ENCODE results near the gene CYP51A1.
A peak's percentile ranks its signal among the peaks of the same experiment; 100 is the strongest.
"Not testable (repeated sequence)": the region's sequence is repeated elsewhere in the genome, so short reads cannot be mapped to it uniquely, and the experiment has no call there.

Gene CYP51A1

DNA sequence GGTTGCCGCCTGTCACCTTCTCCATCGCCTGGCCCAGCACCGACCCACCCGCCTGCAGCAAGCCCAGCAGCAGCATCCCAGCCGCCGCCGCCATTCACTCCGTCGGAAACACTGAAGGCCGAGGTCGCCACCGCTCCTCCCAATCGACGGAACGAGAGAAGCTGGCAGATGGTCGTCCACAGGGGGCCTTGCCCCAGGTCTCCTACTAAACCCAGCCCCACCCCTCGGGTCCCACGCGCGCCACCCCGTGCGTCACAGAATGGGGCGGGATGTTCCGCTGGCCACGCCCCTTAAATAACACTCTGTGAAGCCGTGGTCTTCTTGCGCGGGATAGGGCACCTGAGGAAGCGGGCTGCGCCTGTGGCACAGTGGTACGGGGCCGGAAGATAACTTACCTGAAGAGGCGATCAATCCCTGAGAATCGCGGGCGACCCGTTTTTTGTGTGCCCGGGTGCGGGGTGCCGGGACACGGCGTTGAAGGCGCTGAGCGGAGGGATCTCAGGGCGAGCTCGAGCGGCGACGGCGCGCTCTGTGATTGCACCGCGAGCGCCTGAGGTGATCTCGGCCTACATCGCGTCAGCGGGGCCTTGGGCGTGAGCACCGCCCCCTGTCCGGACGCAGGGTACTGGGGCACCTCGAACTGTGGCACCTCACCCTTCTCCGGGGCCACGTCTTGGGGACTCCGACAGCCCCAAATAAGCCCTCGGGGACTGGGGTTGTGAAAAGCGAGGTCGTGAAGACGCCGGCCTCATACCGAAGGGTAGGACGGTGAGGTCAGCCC, at the start of gene CYP51A1:
TSS of gene CYP51A1 (minus strand) at position 207 of the 781 bp plus-strand sequence. CDS start at position 94, 113 bp downstream.
- ChIA-PET CTCF (interaction anchor here (0.7 to 3.3 kb wide), 9 partner anchors 10 to 327 kb away, joined by 3 to 23 read pairs (median 4); partner anchors contain the start of genes ANKIB1, GATAD1 and KRIT1), POLR2A (interaction anchor here (0.7 to 1.3 kb wide), 3 partner anchors 10 to 313 kb away, joined by 3 to 4 read pairs (median 3); partner anchors contain the start of gene GATAD1)
- H3K4me3 ChIP-seq (ENCODE audit: low read depth, low read length), result peak within 1 kb of the TSS; percentile 89
- DNase-seq (ENCODE audit: low read depth, low spot score), result peak; percentile 63
- TF ChIP-seq, protein P1, sequence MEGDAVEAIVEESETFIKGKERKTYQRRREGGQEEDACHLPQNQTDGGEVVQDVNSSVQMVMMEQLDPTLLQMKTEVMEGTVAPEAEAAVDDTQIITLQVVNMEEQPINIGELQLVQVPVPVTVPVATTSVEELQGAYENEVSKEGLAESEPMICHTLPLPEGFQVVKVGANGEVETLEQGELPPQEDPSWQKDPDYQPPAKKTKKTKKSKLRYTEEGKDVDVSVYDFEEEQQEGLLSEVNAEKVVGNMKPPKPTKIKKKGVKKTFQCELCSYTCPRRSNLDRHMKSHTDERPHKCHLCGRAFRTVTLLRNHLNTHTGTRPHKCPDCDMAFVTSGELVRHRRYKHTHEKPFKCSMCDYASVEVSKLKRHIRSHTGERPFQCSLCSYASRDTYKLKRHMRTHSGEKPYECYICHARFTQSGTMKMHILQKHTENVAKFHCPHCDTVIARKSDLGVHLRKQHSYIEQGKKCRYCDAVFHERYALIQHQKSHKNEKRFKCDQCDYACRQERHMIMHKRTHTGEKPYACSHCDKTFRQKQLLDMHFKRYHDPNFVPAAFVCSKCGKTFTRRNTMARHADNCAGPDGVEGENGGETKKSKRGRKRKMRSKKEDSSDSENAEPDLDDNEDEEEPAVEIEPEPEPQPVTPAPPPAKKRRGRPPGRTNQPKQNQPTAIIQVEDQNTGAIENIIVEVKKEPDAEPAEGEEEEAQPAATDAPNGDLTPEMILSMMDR (IDR thresholded peaks at IDR 0.05; ENCODE audit: insufficient read depth, low read length, missing control alignments), result peak; percentile 27

- ChIA-PET CTCF (interaction anchor here (0.6 to 2.3 kb wide), 36 partner anchors 9 to 287 kb away, joined by 3 to 30 read pairs (median 5); partner anchors contain the start of genes ANKIB1, GATAD1 and KRIT1), POLR2A (interaction anchor here (1.0 kb wide), 1 partner anchor 268 kb away, joined by 3 read pairs; the partner anchor contains the start of gene GATAD1)
- DNase-seq (ENCODE audit: low read depth, low spot score), result peak; percentile 5
- peak within 1 kb of the TSS; percentile 55 for H3K4me3 ChIP-seq (ENCODE audit: low read depth, low read length)
- TF ChIP-seq, protein P1 (IDR thresholded peaks at IDR 0.05; ENCODE audit: insufficient read depth, low read length, missing control alignments), result peak; percentile 98
Observed at GRCh38 chr7:92178928-92179924, 44.9 kb upstream of the CYP51A1 start, which contains the start of gene LRRD1. Gene LRRD1, minus strand, starts transcription at chr7:92179142. Its CDS starts 13,940 bp downstream, at chr7:92165202.

GRCh38 chr7:92177362-92177761, 43.1 kb upstream of the CYP51A1 start:
- ChIA-PET CTCF (interaction anchor here (0.7 to 2.0 kb wide), 8 partner anchors 11 to 284 kb away, joined by 3 to 16 read pairs (median 6); partner anchors contain the start of gene GATAD1), POLR2A (no interaction called here)
- TF ChIP-seq, protein P1 (IDR thresholded peaks at IDR 0.05; ENCODE audit: insufficient read depth, low read length, missing control alignments), result no peak
- H3K4me3 ChIP-seq (ENCODE audit: low read depth, low read length), result no peak overlapping the region
- no peak for DNase-seq (ENCODE audit: low read depth, low spot score)

DNA sequence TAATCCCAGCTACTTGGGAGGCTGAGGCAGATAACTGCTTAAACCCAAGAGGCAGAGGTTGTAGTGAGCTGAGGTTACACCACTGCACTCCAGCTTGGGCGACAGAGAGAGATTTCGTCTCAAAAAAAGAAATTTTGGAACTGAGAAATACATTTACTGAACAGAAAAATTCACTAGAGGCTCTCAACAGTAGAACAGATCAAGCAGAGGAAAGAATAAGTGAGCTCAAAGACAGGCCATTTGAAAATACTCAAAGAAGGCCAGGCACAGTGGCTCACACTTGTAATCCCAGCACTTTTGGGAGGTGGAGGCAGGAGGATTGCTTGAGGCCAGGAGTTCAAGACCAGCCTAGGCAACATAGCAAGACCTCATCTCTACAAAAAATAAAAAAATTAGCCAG, 35.3 kb upstream of the CYP51A1 start:
- CTCF ChIA-PET, result interaction anchor here (1.4 kb wide), 1 partner anchor 10 kb away, joined by 6 read pairs; the partner anchor contains the start of gene LRRD1
- H3K4me3 ChIP-seq (ENCODE audit: low read depth, low read length); DNase-seq (ENCODE audit: low read depth, low spot score); POLR2A ChIA-PET: not testable (repeated sequence)

DNA sequence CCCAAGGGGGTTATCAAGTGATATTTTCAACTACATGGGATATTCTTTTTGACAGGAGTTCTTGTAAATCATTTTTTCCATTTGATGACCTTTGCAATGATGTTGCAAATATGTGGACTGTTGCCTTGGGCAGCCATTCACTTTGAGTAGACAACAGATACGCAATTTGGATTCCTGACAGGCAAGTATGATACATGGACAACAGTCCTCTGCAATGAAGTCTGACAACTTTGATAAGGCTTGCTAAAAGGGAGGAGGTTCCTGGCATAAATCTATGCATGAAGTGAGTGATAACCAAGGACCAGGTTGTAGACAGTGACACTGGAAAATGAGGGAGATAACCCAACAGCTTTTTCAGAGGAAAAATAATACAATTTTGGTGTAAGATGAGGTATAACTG, 27.0 kb upstream of the CYP51A1 start:
- TF ChIP-seq, protein P1 (IDR thresholded peaks at IDR 0.05; ENCODE audit: insufficient read depth, low read length, missing control alignments), result no peak
- CTCF ChIA-PET, result interaction anchor here (2.4 to 5.5 kb wide), 2 partner anchors 16 to 18 kb away, joined by 11 to 30 read pairs; partner anchors contain the start of gene LRRD1
- DNase-seq (ENCODE audit: low read depth, low spot score), result no peak
- POLR2A ChIA-PET, result no interaction called here
- no peak overlapping the region for H3K4me3 ChIP-seq (ENCODE audit: low read depth, low read length)

Data from AG04449 (cell line).